Activated CD4-positive, alpha-beta T cell treated with anti-CD3 and anti-CD28 coated beads for 36 hours (primary cell): Measurements from ENCODE around the gene CLDN6. TPM values are rescaled to one million over a fixed set of nuclear protein-coding genes. Genes with fewer than 3 reads are reported as not detected.
A peak's percentile ranks its signal among the peaks of the same experiment; 100 is the strongest.

Experiments used
- ATAC-seq: fragments of 200-7000 bp; cut with Tn5 transposase; one replicate; pipeline ENCODE4 v1.10.0; 2021; ENCODE audit warnings: mild to moderate bottlenecking, moderate library complexity
- CTCF ChIA-PET: fragments of 350-600 bp; sonication (Branson Sonifier 250); formaldehyde crosslinking; loops from one replicate; lab custom pipeline; 2021; ENCODE audit warnings: antibody characterized with exemption; lab: Charles Lee
- POLR2A ChIA-PET: fragments of 350-600 bp; sonication (Branson Sonifier 250); formaldehyde crosslinking; loops from one replicate; lab custom pipeline; 2021; ENCODE audit warnings: antibody characterized with exemption, inconsistent platforms; lab: Charles Lee
- DNase-seq: peaks from one replicate; pipeline ENCODE4 v3.0.0-alpha.2; 2020
- H3K27ac Mint-ChIP-seq: one replicate; pipeline ENCODE4 v1.8.0; 2021; ENCODE audit warnings: mixed read lengths
- H3K27me3 Mint-ChIP-seq: one replicate; pipeline ENCODE4 v1.8.0; 2021; ENCODE audit warnings: mixed read lengths
- H3K36me3 Mint-ChIP-seq: one replicate; pipeline ENCODE4 v1.8.0; 2021; ENCODE audit warnings: low read depth, mixed read lengths
- H3K4me1 Mint-ChIP-seq: one replicate; pipeline ENCODE4 v1.8.0; 2021; ENCODE audit warnings: mixed read lengths
- H3K4me3 Mint-ChIP-seq: one replicate; pipeline ENCODE4 v1.8.0; 2021; ENCODE audit warnings: mild to moderate bottlenecking, moderate library complexity, mixed read lengths
- H3K9me3 Mint-ChIP-seq: one replicate; pipeline ENCODE4 v1.8.0; 2021; ENCODE audit warnings: low read depth, mixed read lengths
- intact Hi-C, 2 experiments: fragments of 100-400 bp; cut with DNase I in 1 of 2; cut with micrococcal nuclease in 1 of 2; formaldehyde crosslinking; loops; one replicate each; pipeline versions ENCODE4 v1.14.2 to v1.15.1; 2022 to 2024; cut with DNase I, micrococcal nuclease
- total RNA-seq, 2 experiments: library from RNA; stranded (reverse); gene quantifications; one replicate each; pipeline ENCODE4 v1.2.3, GENCODE V29; 2021

CLDN6 gene
- total RNA-seq, 2 experiments from 2014 or later: not detected

- ChIA-PET CTCF (interaction anchor here (0.6 to 1.6 kb wide), 2 partner anchors 38 to 41 kb away, joined by 3 read pairs; no protein-coding TSS in a partner anchor), POLR2A (interaction anchor here (0.6 kb wide), 1 partner anchor 15 kb away, joined by 3 read pairs; no protein-coding TSS in a partner anchor)
- no peak for ATAC-seq
- DNase-seq: no peak
- H3K27ac Mint-ChIP-seq: no peak overlapping the region
- no peaks in the 10 kb centered on the region for H3K36me3 Mint-ChIP-seq
- H3K9me3 Mint-ChIP-seq: no peaks in the 10 kb centered on the region
- no peak overlapping the region for H3K4me3 Mint-ChIP-seq
- peaks cover 4% of the 10 kb centered on the region for H3K4me1 Mint-ChIP-seq
- intact Hi-C loops: no loop called here
- no peaks in the 10 kb centered on the region for H3K27me3 Mint-ChIP-seq
Measured at GRCh38 chr16:2987286-2987685, 30.7 kb downstream of the CLDN6 start.

GRCh38 chr16:2986623-2987188, 31.3 kb downstream of the CLDN6 start:
- intact Hi-C loops: no loop called here
- no peak overlapping the region for H3K4me3 Mint-ChIP-seq
- CTCF ChIA-PET: interaction anchor here (0.7 to 1.6 kb wide), 2 partner anchors 22 to 41 kb away, joined by 3 read pairs; no protein-coding TSS in a partner anchor

GRCh38 chr16:2985893-2986355, 32.1 kb downstream of the CLDN6 start:
- ChIA-PET CTCF (interaction anchor here (0.7 to 1.6 kb wide), 3 partner anchors 16 to 42 kb away, joined by 3 read pairs; no protein-coding TSS in a partner anchor), POLR2A (no interaction called here)
- peaks cover 2% of the 10 kb centered on the region for H3K27me3 Mint-ChIP-seq
- H3K4me1 Mint-ChIP-seq: peaks cover 6% of the 10 kb centered on the region
- ATAC-seq: no peak
- no peaks in the 10 kb centered on the region for H3K9me3 Mint-ChIP-seq
- intact Hi-C loops: no loop called here
- no peak overlapping the region for H3K27ac Mint-ChIP-seq
- peaks cover 2% of the 10 kb centered on the region for H3K36me3 Mint-ChIP-seq
- DNase-seq: no peak
- no peak overlapping the region for H3K4me3 Mint-ChIP-seq

More at GRCh38 chr16:2986623-2987188, 31.3 kb downstream of the CLDN6 start:
- no peak for ATAC-seq
- H3K36me3 Mint-ChIP-seq: peaks cover under 1% of the 10 kb centered on the region
- H3K9me3 Mint-ChIP-seq: no peaks in the 10 kb centered on the region
- no peak overlapping the region for H3K27ac Mint-ChIP-seq
- peaks cover 5% of the 10 kb centered on the region for H3K4me1 Mint-ChIP-seq
- no peak for DNase-seq
- POLR2A ChIA-PET: no interaction called here
- peaks cover under 1% of the 10 kb centered on the region for H3K27me3 Mint-ChIP-seq

DNA sequence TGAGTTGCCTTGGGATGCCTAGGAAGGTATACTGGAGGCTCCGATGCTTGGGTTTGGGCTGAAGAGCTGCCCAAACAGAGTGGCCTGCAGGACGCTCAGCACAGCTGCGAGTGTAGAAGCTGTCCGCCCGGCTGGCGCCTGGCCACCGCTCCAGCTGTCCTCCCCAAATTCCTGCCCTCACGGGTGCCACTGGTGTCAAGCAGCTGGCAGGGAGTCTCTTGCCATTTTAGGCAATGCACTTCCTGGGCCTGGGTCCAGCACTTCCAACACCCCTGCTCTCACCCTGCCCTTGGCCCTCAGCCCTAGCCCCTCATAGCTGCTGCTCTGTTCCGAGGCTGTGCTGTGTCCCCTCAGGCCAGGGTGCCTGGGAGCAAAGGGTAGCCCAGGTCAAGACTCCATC, 32.5 kb downstream of the CLDN6 start:
- ChIA-PET CTCF (interaction anchor here (1.2 kb wide), 2 partner anchors 10 to 15 kb away, joined by 3 read pairs; no protein-coding TSS in a partner anchor), POLR2A (no interaction called here)
- H3K27ac Mint-ChIP-seq: no peak overlapping the region
- intact Hi-C loops: no loop called here
- no peak overlapping the region for H3K4me3 Mint-ChIP-seq
- no peaks in the 10 kb centered on the region for H3K9me3 Mint-ChIP-seq
- DNase-seq: no peak
- H3K36me3 Mint-ChIP-seq: peaks cover 2% of the 10 kb centered on the region
- H3K27me3 Mint-ChIP-seq: peaks cover 2% of the 10 kb centered on the region
- H3K4me1 Mint-ChIP-seq: peaks cover 6% of the 10 kb centered on the region
- no peak for ATAC-seq

DNA sequence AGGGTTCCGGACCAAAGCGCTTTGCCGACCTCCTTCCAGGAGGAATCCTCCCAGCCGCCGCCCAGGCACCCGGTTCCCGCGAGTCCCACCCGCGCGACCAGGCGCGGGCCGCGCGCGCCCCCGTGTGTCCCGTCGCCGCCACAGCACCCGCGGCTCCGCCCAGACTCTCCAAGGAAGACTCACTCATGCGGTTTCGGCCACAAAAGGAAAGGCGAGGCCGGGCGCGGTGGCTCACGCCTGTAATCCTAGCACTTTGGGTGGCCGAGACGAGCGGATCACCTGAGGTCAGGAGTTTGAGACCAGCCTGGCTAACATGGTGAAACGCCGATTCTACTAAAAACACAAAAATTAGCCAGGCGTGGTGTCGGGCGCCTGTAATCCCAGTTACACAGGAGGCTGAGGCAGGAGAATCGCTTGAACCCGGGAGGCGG, 34.3 kb downstream of the CLDN6 start:
- peaks cover 2% of the 10 kb centered on the region for H3K27me3 Mint-ChIP-seq

DNA sequence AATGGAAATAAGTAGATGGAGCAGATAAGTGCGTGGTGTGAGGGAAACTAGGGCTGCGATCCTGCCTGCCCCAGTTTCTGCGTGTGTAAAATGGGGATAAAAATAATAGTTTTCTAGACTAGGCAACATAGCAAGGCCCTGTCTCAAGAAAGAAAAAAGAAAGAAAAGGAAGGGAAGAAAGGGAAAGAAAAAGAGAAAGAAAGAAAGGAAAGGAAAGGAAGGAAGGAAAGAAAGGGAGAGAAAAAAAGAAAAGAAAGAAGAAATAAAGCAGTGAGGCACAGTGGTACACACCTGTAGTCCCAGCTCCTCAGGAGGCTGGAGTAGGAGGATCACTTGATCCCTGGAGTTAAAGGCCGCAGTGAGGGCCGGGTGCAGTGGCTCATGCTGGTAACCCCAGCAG, 35.6 kb downstream of the CLDN6 start:
- H3K27me3 Mint-ChIP-seq: peaks cover 2% of the 10 kb centered on the region
- H3K36me3 Mint-ChIP-seq: peaks cover 17% of the 10 kb centered on the region
- intact Hi-C loops: loop anchor here in 1 of 2 experiments (5.0 kb wide), 1 partner anchor 125 kb away; no protein-coding TSS in a partner anchor
- H3K4me3 Mint-ChIP-seq: no peak overlapping the region
- peaks cover 6% of the 10 kb centered on the region for H3K4me1 Mint-ChIP-seq
- no peak overlapping the region for H3K27ac Mint-ChIP-seq
- ChIA-PET POLR2A (no interaction called here), CTCF (interaction anchor here (0.8 to 1.1 kb wide), 2 partner anchors 12 to 20 kb away, joined by 3 to 4 read pairs; no protein-coding TSS in a partner anchor)
- H3K9me3 Mint-ChIP-seq: no peaks in the 10 kb centered on the region
- ATAC-seq (no peak), DNase-seq (no peak)

More for the DNA sequence above, 34.3 kb downstream of the CLDN6 start:
- peaks cover 6% of the 10 kb centered on the region for H3K4me1 Mint-ChIP-seq
- ATAC-seq (peak; percentile 57), DNase-seq (peak; percentile 88)
- peak overlapping the region; percentile 41 for H3K4me3 Mint-ChIP-seq
- peaks cover 8% of the 10 kb centered on the region for H3K36me3 Mint-ChIP-seq
- H3K27ac Mint-ChIP-seq: no peak overlapping the region
- ChIA-PET CTCF (interaction anchor here (0.7 kb wide), 1 partner anchor 134 kb away, joined by 6 read pairs; no protein-coding TSS in a partner anchor), POLR2A (no interaction called here)
- no peaks in the 10 kb centered on the region for H3K9me3 Mint-ChIP-seq
- intact Hi-C loops: loop anchor here in 1 of 2 experiments (1.0 to 5.0 kb wide), 3 partner anchors 21 to 124 kb away; no protein-coding TSS in a partner anchor

- Mint-ChIP-seq H3K4me1 (peaks cover 6% of the 10 kb centered on the region), H3K9me3 (no peaks in the 10 kb centered on the region), H3K4me3 (peak overlapping the region; percentile 87), H3K36me3 (peaks cover 22% of the 10 kb centered on the region), H3K27ac (peak overlapping the region; percentile 82), H3K27me3 (peaks cover 2% of the 10 kb centered on the region)
- intact Hi-C loops: loop anchor here in 1 of 2 experiments (5.0 kb wide), 1 partner anchor 125 kb away; no protein-coding TSS in a partner anchor
- CTCF ChIA-PET: interaction anchor here (0.7 to 0.9 kb wide), 3 partner anchors 20 to 50 kb away, joined by 3 read pairs; no protein-coding TSS in a partner anchor
- POLR2A ChIA-PET: no interaction called here
- ATAC-seq: no peak
- no peak for DNase-seq
Measured at GRCh38 chr16:2981899-2982250, 36.1 kb downstream of the CLDN6 start.

GRCh38 chr16:2981177-2981898, 36.6 kb downstream of the CLDN6 start:
- Mint-ChIP-seq H3K9me3 (no peaks in the 10 kb centered on the region), H3K27me3 (peaks cover 2% of the 10 kb centered on the region), H3K4me1 (peaks cover 6% of the 10 kb centered on the region), H3K27ac (peak overlapping the region; percentile 84), H3K4me3 (peak overlapping the region; percentile 87), H3K36me3 (peaks cover 23% of the 10 kb centered on the region)
- intact Hi-C loops: loop anchor here in 1 of 2 experiments (5.0 kb wide), 1 partner anchor 126 kb away; no protein-coding TSS in a partner anchor
- DNase-seq: no peak
- ChIA-PET CTCF (interaction anchor here (0.7 to 1.7 kb wide), 5 partner anchors 12 to 51 kb away, joined by 3 to 7 read pairs (median 3); partner anchors contain the start of gene PAQR4), POLR2A (no interaction called here)
- ATAC-seq: no peak

DNA sequence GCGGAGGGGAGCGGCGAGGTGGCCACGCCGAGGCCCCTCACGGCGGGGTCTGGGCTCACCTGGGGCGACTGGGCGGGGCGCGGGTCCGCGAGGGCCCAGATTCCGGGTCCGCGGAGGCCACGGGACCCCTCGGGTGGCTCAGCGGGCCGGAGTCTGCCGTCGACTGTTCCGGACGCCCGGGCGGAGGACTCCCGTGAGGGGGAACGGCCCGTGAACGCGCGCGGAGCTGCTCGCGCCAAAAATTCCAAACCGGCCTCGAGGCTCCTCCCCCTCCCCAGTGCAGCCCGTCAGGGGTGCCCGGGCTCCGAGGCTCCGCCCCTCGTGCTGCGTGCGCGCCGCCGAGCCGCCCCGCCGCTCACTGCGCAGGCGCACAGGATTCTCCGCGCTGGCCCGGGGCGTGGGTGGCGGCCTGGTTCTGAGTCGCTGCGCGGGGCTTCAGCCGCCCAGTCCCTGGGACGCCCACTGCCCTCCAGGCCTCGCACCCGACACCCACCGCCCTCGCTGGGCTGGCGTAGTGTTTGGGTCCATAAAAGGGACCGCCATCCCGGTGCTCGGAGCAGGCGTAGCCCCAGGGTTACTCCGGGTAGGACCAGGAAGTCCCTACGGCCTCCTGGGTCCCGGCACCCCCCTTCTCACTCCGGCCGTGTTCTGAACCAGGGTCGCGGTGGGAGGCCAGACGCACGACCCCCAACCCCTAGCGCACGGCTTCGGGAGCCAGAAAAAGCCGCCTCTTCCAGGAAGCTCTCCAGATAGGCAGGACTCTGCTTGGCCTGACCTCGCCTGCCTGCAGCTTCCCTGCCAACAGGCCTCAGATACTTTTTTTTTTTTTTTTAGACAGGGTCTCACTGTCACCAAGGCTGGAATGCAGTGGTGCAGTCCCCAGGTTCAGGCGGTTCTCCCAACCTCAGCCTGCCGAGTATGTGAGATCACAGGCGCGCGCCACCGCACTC, 37.5 kb downstream of the CLDN6 start, which contains the start of gene PKMYT1:
TSS of gene PKMYT1 (minus strand) at position 220 of the 950 bp plus-strand sequence. CDS start 789 bp downstream, outside the sequence.
- Mint-ChIP-seq H3K4me3 (peak within 1 kb of the TSS; percentile 87), H3K27me3 (peaks cover 2% of the 10 kb centered on the region), H3K9me3 (no peaks in the 10 kb centered on the region), H3K36me3 (peaks cover 27% of the 10 kb centered on the region), H3K4me1 (peaks cover 6% of the 10 kb centered on the region), H3K27ac (peak within 1 kb of the TSS; percentile 84)
- ChIA-PET CTCF (interaction anchor here (0.8 to 1.7 kb wide), 5 partner anchors 10 to 141 kb away, joined by 3 to 7 read pairs (median 4); partner anchors contain the start of gene PAQR4), POLR2A (interaction anchor here (0.6 to 1.2 kb wide), 3 partner anchors 9 to 110 kb away, joined by 3 to 5 read pairs (median 5); no protein-coding TSS in a partner anchor)
- ATAC-seq (peak; percentile 91), DNase-seq (peak; percentile 97)
- intact Hi-C loops: loop anchor here (1.0 to 5.0 kb wide), 11 partner anchors 10 to 259 kb away; partner anchors contain the start of genes FLYWCH1 (in 1 of the 2), PAQR4 (in 1 of the 2), SRRM2 (in 1 of the 2) and THOC6 (in 1 of the 2)
